HG02852 (cell line): Measurements from ENCODE around the gene DLGAP4.

Experiments used
- ATAC-seq: cut with Tn5 transposase; IDR thresholded peaks from one replicate; pipeline ENCODE4 v1.9.1; 2021; ENCODE audit warnings: mild to moderate bottlenecking, moderate library complexity; ENCODE audit not compliant: unreplicated experiment

DLGAP4 gene

DNA sequence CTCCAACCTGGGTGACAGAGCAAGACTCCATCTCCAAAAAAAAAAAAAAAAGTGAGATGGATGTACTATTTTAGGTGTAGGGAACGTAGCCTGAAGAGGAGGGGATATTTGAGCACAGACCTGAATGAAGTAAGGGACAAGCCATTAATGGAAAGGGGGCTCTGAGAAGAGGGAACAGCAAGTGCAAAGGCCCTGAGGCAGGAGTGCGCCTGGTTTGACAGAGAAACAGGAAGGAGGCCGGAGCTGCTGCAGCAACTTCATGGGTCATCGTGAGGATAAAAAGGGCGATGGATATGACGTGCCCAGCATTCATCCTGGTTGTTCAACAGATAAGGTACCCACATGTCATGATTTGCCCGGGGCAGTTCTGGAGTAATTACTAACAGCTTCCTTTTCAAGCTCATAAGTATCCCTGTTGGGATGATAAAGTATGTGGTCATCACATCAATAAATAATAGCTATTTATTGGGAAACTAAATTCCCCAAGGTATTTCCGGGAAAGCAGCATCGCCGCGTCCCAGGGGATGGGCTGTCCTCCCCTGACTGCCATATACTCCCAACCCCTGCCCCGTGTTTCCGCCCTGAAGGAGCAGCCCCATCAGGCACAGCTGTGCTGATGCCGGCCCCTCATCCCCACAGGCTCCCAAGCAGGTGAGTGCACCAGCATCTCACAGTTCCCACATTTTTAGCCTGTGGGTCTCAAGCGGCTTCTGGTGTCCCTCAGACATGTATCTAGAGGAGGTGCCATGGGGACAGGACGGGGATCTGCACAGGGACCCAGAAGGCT, 43.4 kb downstream of the DLGAP4 start:
- no peak for ATAC-seq

DNA sequence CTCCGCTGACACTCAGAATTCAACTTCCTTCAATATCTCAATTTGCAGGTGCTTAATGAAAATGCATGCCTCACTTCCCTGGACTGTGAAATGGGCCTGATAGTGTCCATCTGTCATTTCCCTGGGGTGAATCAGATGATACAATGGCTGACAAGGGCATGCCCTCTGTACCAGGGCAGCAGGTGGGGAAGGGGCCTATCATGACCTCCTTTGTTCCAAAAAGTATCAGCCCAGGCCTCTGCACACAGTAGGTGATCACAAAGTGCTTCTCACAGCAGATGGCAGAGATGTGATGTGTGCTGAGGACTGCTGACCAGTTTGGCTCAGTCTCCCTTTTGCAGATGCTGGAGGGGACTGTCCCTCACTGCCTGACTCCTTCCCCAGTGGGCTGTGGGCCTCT, 44.3 kb downstream of the DLGAP4 start:
- ATAC-seq: no peak

DNA sequence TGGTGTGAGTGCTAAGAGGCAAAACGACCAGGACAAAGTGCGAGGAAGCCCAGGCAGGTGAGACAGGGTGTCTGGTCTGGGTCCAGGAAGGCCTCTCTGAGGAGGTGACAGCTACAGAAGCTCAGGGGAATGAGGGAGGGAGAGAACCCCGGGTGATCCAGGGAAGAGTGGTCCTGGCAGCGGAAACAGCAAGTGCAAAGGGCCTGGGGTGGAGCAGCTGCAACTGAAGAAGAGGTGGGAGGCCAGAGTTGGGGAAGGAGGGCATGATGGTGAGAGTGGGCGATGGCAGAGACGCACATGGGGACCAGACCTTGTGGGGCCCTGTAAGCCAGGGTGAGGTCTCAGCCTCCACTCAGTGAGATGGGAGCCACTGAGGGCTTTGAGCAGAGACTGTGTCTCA, 45.8 kb downstream of the DLGAP4 start:
- ATAC-seq: no peak

DNA sequence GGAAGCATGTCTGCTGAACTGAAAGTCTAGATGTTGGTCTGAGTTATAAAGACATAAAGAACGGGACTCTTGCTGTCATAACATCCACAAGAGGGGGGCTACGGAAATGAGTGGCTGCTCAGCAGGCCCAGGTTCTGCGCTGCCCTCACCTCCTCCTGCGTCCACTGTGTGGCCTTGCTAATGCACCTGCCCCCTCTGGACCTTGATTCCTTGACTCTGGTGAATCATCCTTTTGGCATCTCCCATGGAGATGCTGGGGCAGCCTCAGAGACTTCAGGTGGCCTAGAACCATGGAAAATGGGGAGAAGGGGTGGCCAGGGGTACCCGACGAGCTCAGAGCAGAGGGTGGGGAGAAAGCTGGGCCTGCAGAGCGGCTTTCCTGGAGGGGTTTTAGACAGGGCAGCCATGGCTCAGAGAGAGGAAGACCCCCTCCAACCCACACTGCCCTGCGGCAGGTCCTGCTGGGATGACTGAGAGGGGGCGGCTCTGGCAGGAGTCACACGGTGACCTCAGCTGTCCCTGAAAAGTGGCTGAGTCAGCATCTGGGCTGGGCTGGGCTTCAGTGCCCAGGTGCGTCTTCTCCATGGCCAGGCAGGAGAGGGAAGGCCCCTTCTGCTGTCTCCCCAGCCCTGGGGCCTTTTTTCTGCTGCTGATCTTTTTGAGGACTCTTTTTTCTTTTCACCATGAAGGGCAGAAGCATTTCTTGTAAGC, 46.9 kb downstream of the DLGAP4 start:
- ATAC-seq: no peak

DNA sequence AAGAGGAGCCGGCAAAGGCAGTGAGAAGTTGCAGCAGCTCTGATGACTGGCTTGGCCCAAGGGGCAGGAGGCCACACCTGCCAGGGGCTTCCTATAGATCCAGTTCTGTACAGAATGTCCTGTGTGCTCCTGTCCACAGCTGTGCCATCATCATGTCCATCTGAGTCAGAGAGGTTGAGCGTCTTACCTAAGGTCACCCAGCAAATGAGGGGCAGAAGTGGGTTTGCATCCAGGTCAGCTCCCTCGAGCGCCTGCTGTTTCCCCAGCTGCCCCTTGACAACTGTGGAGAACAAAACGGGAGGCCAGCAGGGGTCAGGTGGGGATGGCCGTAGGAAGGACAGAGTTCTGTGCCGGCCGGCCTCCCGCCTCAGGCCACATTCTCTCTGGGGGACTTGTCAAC, 47.6 kb downstream of the DLGAP4 start:
- no peak for ATAC-seq

DNA sequence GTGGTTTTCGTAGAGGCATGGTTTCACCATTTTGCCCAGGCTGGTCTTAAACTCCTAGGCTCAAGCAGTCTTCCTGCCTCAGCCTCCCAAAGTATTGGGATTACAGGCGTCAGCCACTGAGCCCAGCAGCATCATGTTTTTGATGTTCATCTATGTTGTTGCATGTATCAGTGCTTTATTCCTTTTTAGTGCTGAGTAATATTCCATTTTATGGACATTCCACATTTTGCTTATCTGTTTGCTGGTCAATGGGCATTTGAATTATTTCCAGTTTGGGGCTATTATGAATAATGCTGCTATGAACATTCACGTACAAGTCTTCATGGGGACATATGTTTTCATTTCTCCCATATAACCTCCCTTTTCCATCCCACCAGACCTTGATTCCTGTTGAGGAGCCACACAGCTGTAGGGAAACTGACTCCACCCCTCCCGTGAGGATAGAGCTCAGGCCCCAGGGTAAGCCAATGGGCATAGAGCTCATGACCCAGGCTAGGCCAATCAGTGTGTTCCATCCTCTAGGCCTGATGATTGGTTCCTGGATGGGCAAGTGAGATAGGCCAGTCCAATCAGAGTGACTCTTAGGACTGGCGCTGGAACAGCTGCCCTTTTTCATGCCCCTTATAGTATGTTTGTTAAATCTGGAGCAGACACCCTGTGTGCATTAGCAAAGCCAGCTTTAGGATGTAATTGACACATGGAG, 49.5 kb downstream of the DLGAP4 start:
- no peak for ATAC-seq

DNA sequence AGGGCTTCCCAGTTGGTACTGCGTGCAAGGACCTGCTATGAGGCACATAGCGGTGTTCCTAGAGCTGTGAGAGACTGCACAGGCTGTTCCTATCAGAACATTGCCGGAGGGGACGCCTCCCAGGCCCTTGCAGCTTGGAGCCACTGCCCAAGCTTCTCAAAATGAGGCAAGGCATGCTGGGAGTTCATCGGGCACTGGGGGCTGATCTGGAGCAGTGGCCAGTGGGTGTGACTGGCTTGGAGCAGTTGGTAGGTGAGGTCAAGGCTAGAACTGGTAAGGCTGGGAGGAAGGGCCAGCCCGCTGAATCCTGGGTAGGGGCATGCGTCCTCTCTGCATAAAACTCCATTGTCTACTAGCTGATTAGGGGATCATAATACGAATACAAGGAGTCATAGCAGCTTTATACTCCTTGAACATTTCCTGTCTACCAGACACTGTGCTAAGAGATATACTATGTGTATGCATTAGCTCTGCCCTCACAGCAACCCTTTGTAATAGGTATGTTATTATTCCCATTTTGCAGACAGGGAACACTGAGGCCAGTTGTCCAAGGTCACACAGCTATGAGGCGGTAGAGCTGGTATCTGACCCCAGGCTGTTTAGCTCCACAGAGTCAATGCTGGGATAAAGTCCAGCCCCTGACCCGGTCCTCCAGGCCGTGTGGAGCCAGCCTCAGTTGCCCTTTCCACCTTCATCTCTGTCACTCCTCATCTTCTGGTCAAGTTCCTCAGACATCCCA, 53.7 kb downstream of the DLGAP4 start:
- ATAC-seq: no peak

DNA sequence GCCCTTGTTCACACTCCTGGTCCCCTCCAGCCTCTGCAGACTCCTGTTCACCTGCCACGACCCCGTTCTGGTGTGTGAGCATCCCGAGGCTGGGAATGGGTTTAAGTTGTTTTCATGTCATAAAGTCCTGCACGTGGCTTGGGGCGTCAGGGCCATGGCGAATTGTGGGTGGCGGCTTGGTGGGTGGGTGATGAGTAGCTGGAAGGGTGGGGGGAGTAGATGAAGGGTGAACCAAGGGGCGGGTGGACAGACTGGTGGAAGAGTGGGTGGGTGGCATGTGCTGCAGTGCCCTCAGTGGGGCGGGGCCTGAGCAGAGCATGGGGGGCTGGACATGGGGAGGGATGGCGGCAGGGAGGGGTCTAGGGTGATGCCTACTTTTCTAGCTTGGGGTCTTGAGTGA, 54.3 kb downstream of the DLGAP4 start:
- no peak for ATAC-seq

DNA sequence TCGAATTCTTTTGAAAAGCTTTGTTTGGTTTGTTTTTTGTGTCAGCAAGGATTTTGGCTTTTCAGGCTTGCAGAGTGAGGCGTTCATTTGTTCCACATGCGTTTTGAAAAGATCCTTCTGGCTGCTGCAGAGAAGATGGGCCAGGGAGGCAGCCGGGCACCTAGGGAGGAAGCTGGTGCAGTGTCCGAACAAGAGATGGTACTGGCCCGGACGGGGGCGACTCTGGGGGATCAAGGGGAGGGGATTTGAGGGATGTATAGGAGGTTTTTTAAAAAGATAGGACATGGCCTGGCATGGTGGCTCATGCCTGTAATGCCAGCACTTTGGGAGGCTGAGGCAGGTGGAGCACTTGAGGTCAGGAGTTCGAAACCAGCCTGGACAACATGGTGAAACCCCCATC, 55.3 kb downstream of the DLGAP4 start:
- ATAC-seq: no peak

DNA sequence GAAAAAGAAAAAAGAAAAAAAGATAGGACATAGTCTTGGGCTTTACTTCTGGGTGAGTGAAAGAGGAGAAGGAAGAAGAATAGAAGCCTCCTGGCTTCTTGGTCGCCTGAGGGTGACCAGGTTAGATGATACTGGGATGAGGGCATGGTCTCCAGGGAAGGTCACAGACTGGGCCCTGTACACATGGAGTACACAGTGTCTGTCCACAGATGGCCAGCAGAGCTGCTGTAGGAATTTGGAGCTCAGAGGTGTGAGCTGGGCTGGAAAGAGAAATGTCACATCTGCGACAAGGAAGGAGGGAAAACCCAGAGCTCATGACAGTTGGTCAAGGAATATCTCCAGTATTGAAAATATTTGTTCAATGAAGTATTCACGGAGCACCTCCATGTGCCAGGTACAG, 56.1 kb downstream of the DLGAP4 start:
- no peak for ATAC-seq

DNA sequence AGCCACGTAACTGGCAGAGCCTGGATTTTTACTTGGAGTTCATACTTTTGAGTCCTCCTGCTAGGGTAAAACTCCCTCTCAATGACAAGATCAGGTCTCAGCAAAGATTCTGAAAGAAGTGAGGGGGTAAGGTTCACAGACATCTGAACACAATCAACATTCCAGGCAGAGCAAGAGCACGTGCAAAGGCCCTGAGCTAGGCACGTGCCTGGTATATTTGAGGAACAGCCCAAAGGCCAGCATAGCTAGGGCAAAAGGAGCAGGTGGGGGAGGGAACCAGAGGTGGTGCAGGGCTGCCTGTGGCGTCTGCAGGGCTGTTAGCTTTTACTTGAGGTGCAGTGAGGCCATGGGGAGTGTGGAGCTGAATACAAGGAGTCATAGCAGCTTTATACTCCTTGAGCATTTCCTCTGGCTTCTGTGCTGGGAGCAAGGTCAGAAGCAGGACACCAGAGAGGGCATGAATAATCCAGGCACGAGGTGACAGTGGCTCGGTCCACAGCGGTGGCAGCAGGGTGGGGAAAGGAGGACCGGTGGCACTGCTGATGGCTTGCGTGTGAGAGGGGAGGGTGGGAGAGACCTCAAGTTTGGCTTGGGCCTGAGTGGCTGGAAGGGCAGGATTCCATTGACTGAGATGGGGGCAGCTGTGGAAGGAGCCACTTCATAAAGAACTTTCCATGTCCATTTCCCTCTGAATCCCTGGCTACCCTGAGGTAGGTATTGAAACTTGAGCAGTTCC, 57.0 kb downstream of the DLGAP4 start:
- ATAC-seq: no peak

DNA sequence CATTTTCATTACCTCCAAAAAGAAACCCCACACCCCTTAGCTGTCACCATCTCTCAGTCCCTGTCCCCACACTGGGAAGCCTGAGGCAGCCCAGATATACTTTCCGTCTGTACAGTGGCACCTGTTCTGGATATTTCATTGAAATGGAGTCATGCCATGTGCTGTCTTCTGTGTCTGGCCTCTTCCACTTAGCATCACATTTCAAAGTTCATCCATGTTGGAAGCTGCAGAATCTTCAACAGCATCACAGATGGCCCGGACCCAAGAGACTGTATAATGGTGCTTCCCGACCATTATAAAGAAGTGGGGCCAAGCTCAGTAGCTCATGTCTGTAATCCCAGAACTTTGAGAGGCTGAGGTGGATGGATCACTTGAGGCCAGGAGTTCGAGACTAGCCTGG, 58.4 kb downstream of the DLGAP4 start:
- ATAC-seq: no peak

DNA sequence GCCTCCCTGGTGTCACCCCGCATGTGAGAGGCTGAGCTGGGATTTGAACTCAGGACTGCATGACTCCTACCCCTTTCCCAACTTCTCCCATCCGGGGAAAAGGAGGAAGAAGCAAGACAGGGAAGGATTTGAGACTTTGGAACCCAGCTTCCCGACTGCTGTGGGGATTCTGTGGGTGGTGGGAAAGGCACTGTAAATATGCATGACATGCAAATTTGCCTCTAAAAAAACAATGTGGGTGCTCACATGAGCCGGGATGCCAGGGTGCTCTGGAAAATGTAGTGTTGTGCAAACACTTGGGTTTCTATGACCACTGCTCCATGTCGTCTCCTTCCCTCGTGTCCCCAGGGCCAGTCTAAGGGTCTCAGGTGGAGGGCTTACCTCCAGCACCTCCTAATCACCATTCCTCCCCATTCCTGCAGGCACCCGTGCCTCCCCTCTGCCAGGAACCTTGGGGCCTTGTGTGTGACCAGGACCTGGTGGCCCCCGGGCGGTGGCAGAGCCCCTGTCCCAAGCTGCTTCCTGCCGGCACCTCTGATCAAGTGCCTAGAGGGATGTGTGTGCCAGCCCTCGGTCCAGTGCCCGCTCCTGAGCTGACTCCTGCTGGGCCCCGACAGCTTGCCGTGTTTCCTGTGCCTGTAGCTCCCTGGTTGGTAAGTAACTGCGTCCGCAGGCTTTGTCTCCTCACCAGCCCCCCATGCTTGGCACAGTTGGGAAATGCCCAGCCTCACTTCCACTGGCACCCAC, 60.7 kb downstream of the DLGAP4 start:
- ATAC-seq: no peak

DNA sequence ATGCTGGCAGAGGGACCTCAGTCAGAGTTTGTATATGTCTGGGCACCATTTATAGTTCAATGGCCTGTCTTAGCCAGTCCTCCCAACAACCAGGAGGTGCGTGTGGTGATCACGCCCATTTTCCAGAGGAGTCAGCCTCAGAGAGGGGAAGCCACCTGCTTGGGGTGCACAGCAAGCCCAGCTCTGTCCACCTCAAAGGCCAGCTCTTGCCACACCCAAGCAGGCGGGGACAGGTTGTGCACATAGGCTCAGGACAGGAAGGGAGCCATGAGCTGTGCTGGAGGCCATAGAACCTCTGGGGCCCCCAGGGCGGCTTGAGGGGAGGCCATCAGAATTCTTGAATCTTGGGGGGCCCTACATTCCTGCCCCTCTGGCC, 61.2 kb downstream of the DLGAP4 start:
- ATAC-seq: no peak

DNA sequence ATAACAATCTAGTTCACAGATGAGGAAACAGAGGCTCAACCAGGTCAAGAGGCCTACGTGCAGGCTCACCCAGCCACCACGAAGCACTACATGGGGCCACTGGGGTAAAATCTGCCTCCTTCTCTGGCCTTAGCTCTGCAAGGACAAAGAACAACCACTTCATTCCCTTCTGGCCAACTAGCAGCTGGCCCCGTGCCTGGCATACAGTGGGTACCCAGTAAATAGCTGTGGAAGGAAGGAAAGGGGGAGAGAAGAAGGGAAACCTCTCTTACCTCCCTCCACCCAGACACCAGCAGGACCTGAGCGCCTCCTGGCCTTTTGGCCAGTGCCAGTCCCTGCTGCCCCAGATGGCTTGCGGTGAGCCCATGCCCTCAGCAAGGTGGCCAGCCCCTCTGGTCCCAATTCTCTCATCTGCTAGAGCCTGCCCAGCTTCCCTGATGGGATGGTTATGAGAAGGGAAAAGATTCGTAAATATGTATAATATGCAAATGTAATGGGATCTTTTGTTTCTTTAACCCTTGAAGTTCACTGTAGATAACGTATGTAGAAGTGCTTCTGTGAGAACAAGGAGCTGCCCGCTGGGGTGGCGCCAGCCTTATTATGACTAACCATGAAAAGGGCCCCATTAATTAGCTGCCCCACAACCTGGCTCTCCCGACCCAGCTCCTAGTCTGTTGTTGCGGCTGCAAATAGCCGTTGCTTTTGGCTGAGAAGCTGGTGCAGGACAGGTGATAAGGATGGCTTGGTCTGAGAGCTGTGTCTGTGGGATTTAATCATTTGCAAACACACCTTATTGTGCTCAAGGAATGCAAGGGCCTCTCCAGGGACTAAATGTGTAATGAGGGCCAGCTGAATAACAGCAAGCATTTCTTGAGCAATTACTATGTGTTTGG, 62.0 kb downstream of the DLGAP4 start:
- ATAC-seq: no peak

DNA sequence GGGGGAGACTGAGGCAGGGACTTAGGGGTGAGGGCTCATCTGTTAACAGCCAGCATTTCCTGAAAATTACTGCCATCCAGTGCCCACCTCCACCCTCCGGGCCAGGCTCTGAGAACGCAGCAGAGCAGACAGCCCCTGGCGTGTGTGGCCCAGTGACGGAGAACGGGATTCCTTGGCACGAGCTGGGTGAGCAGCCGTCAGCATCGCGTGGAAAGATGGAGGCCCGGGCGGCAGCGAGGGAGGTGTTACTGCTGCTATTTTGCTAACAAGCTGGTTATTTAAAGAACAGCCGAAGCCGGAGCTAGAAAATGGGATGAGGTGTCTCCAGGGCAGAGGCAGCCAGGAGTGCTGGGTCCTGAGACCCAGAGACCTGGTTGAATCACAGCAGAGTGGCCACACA, 62.7 kb downstream of the DLGAP4 start:
- no peak for ATAC-seq

DNA sequence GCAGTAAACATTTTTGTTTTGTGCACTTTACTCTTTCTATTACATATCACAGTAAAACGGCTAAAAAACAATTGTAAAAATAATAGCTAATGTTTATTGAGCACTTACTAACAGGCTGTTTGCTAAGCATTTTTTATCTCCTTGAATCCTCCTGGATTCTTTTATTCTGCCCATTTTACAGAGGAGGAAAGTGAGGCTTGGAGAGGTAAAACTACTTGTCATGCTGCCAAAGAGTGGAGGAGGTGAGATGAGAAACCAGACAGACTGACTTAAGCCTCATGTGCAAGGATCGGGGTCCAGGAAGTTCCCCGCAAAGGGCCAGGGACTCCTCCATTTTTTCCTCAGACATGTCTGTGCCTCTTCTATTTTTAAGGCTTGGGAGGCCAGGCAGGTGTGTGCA, 63.6 kb downstream of the DLGAP4 start:
- no peak for ATAC-seq

DNA sequence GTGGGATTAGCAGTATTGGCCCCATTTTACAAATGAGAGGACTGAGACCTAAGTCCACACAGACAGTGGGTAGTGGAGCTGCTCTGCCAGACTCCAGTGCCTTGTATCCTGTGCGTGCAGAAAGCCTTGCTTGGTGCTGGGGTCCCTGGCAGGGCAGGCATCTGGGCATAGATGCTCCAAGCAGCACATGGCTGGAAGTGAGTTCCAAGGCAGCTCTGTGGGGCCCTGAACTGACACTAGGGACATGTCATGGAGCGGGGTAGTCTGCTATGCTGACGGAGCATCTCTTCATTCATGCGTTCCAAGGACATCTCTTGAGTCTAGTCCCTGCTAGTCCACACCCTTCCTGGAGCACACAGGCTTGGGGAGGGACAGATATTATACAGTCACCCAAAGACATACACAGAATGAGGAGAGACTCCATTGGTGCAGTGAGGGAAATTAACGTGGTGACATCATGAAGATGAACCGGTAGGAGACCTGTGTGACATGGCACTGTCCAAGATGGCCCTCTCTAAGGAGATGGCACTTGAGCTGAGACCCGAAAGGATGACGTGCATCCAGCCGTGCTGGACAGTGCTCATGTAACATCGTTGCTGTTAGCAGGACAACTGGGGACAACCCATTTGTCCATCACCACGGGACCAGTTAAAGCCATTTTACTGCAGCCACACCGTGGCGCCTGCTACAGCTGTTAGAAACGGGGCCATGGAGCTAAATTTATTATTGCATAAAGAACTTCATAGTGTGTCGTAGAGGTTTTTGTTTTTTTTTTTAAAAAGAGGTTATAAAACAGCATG, 65.1 kb downstream of the DLGAP4 start:
- ATAC-seq: no peak
